HepG2 (cell line): ENCODE results near the gene PIWIL4. TPM values are rescaled to one million over a fixed set of nuclear protein-coding genes. Genes with fewer than 3 reads are reported as not detected.

ENCODE experiments used
- ATAC-seq: fragments of 200-7000 bp; cut with Tn5 transposase; 3 replicates; pipeline ENCODE4 v1.9.1; 2020; ENCODE audit warnings: mild to moderate bottlenecking, moderate library complexity
- BruUV-seq: library from RNA; stranded (reverse); fragments of 400-500 nt; replicated peaks from 2 replicates; lab custom pipeline; 2021; lab: Mats Ljungman, UMichigan
- CTCF ChIA-PET: fragments of 300-600 bp; formaldehyde crosslinking; extraction: SDS; loops from one replicate; lab custom pipeline; 2021; ENCODE audit warnings: low total read pairs, inconsistent platforms, low intra/inter-chr PET ratio; lab: Yijun Ruan, JAX
- POLR2A ChIA-PET: fragments of 350-600 bp; sonication (Branson Sonifier 250); formaldehyde crosslinking; loops from one replicate; lab custom pipeline; 2020; ENCODE audit warnings: antibody characterized with exemption, inconsistent platforms; lab: Yijun Ruan, JAX
- DNase-seq: peaks from one replicate; pipeline ENCODE4 v3.0.0-alpha.2; 2015; ENCODE audit warnings: low spot score
- FAIRE-seq: peaks from 3 replicates; lab custom pipeline; 2011; peaks lifted over from hg19 to GRCh38; lab: Jason Lieb, UNC
- H2AFZ ChIP-seq: one replicate; pipeline ENCODE4 v1.6.1; 2011; ENCODE audit warnings: low read length, inconsistent platforms
- H3K27ac ChIP-seq: fragments of 300-600 bp; 3 replicates; pipeline ENCODE4 v1.8.0; 2011; ENCODE audit warnings: mixed run types, mild to moderate bottlenecking, mixed read lengths, low read length, inconsistent platforms; ENCODE audit not compliant: insufficient read depth; ENCODE audit errors: extremely low read length
- H3K27me3 ChIP-seq, 2 experiments: fragments of 200-600 bp in 1 of 2; 2 replicates in 1 of 2; 3 replicates in 1 of 2; pipeline versions ENCODE4 v1.6.0 to v1.8.0; 2011; ENCODE audit warnings: low read length in 2 of 2, mild to moderate bottlenecking in 2 of 2, moderate library complexity in 2 of 2, inconsistent platforms in 1 of 2; ENCODE audit not compliant: insufficient read depth in 2 of 2, control insufficient read depth in 1 of 2
- H3K36me3 ChIP-seq, 2 experiments: fragments of 200-600 bp in 1 of 2; replicated peaks in 1 of 2; 2 replicates in 1 of 2; 3 replicates in 1 of 2; pipeline versions ENCODE4 v1.5.1 to v1.8.0; 2011; ENCODE audit warnings: low read length in 2 of 2, inconsistent platforms in 1 of 2; ENCODE audit not compliant: insufficient read depth in 2 of 2, control insufficient read depth in 1 of 2
- H3K4me1 ChIP-seq: 2 replicates; pipeline ENCODE4 v1.5.1; 2012; ENCODE audit warnings: low read length, inconsistent platforms; ENCODE audit not compliant: insufficient read depth
- H3K4me2 ChIP-seq: 2 replicates; pipeline ENCODE4 v1.6.0; 2011; ENCODE audit warnings: low read depth, low read length, inconsistent platforms
- H3K4me3 ChIP-seq, 3 experiments: fragments of 200-600 bp in 1 of 3; sonication (generic), shearing (Covaris generic) in 1 of 3; replicated peaks in 1 of 3; 2 replicates each; pipeline ENCODE4 v1.5.1; 2011 to 2016; ENCODE audit warnings: low read length in 3 of 3, inconsistent platforms in 2 of 3, low read depth in 2 of 3, mild to moderate bottlenecking in 2 of 3, control low read depth in 1 of 3, mixed read lengths in 1 of 3; ENCODE audit not compliant: insufficient read depth in 1 of 3
- H3K79me2 ChIP-seq: one replicate; pipeline ENCODE4 v1.6.1; 2011; ENCODE audit warnings: low read length, inconsistent platforms; ENCODE audit not compliant: insufficient read depth
- H3K9ac ChIP-seq: 2 replicates; pipeline ENCODE4 v1.6.0; 2011; ENCODE audit warnings: mild to moderate bottlenecking, low read depth, low read length, inconsistent platforms; ENCODE audit not compliant: insufficient read depth
- H3K9me3 ChIP-seq: 2 replicates; pipeline ENCODE4 v1.5.1; 2012; ENCODE audit warnings: mild to moderate bottlenecking, low read length
- H4K20me1 ChIP-seq: 2 replicates; pipeline ENCODE4 v1.6.0; 2011; ENCODE audit warnings: inconsistent platforms, mild to moderate bottlenecking, low read length, moderate library complexity; ENCODE audit not compliant: insufficient read depth
- ATF3 ChIP-seq: sonication (generic); formaldehyde crosslinking; IDR thresholded peaks from 2 replicates; pipeline ENCODE4 v1.4.0; 2020; ENCODE audit warnings: missing genetic modification reagents
- CEBPB ChIP-seq: IDR thresholded peaks from 2 replicates; pipeline ENCODE4 v1.6.1; 2011; ENCODE audit warnings: low read depth, low read length, improper control_type of control experiment, borderline replicate concordance
- CERS6 ChIP-seq: sonication (generic); formaldehyde crosslinking; IDR thresholded peaks from 2 replicates; pipeline ENCODE4 v1.5.0; 2020; ENCODE audit warnings: missing genetic modification reagents
- CHCHD3 ChIP-seq: sonication (generic); formaldehyde crosslinking; IDR thresholded peaks from 2 replicates; pipeline ENCODE4 v1.8.0; 2022; ENCODE audit warnings: mild to moderate bottlenecking, missing genetic modification reagents, moderate library complexity
- CTCF ChIP-seq: sonication (generic); formaldehyde crosslinking; IDR thresholded peaks from 2 replicates; pipeline ENCODE4 v1.5.0; 2020; ENCODE audit warnings: mild to moderate bottlenecking, missing genetic modification reagents, moderate library complexity
- FOSL2 ChIP-seq: sonication (generic); formaldehyde crosslinking; IDR thresholded peaks from 2 replicates; pipeline ENCODE4 v1.4.0; 2020; ENCODE audit warnings: missing genetic modification reagents
- MIXL1 ChIP-seq: IDR thresholded peaks from 2 replicates; pipeline ENCODE4 v1.6.1; 2016
- ONECUT2 ChIP-seq: sonication (generic); formaldehyde crosslinking; IDR thresholded peaks from 2 replicates; pipeline ENCODE4 v1.4.0; 2020; ENCODE audit warnings: missing genetic modification reagents
- PHF20 ChIP-seq: sonication (generic); formaldehyde crosslinking; IDR thresholded peaks from 2 replicates; pipeline ENCODE4 v1.5.0; 2020; ENCODE audit warnings: mild to moderate bottlenecking, missing genetic modification reagents
- RAD21 ChIP-seq: fragments of 450-650 bp; formaldehyde crosslinking; IDR thresholded peaks from 2 replicates; pipeline ENCODE4 v1.5.0; 2020; ENCODE audit warnings: mild to moderate bottlenecking
- RARA ChIP-seq: IDR thresholded peaks from 2 replicates; pipeline ENCODE4 v1.6.1; 2016; ENCODE audit warnings: missing genetic modification reagents, missing compliant biosample characterization
- REL ChIP-seq: sonication (generic); formaldehyde crosslinking; conservative IDR thresholded peaks from 2 replicates; pipeline ENCODE4 v1.8.0; 2022; ENCODE audit warnings: mild to moderate bottlenecking, missing genetic modification reagents, moderate library complexity
- SMC3 ChIP-seq: IDR thresholded peaks from 2 replicates; pipeline ENCODE4 v1.6.1; 2011; ENCODE audit warnings: low read length, improper control_type of control experiment
- STAG1 ChIP-seq: sonication (generic); formaldehyde crosslinking; IDR thresholded peaks from 2 replicates; pipeline ENCODE4 v1.4.0; 2020; ENCODE audit warnings: missing genetic modification reagents
- TCF12 ChIP-seq, 2 experiments: fragments of 450-650 bp in 1 of 2; sonication (generic) in 1 of 2; formaldehyde crosslinking in 1 of 2; IDR thresholded peaks; 2 replicates each; pipeline versions ENCODE4 v1.6.1 to v1.8.0; 2017 to 2022; ENCODE audit warnings: antibody characterized with exemption in 1 of 2, mild to moderate bottlenecking in 1 of 2, missing genetic modification reagents in 1 of 2, moderate library complexity in 1 of 2
- ZNF484 ChIP-seq: sonication (generic); formaldehyde crosslinking; IDR thresholded peaks from 2 replicates; pipeline ENCODE4 v1.5.1; 2020; ENCODE audit warnings: mild to moderate bottlenecking, low read depth, missing genetic modification reagents, borderline replicate concordance
- ZNF557 ChIP-seq: sonication (generic); formaldehyde crosslinking; IDR thresholded peaks from 2 replicates; pipeline ENCODE4 v1.4.0; 2020; ENCODE audit warnings: missing genetic modification reagents
- ZNF567 ChIP-seq: sonication (generic); formaldehyde crosslinking; IDR thresholded peaks from 2 replicates; pipeline ENCODE4 v1.8.1; 2023; ENCODE audit warnings: mild to moderate bottlenecking, missing genetic modification reagents, borderline replicate concordance
- ZNF841 ChIP-seq: sonication (generic); formaldehyde crosslinking; IDR thresholded peaks from 2 replicates; pipeline ENCODE4 v1.8.1; 2023; ENCODE audit warnings: missing genetic modification reagents, borderline replicate concordance
- WGBS: methylation state at CpG from one replicate; pipeline ENCODE4 v1.1.6; 2017; ENCODE audit warnings: low lambda C conversion rate; 5-methylcytosine and 5-hydroxymethylcytosine counted together
- in situ Hi-C: cut with HindIII; loops from 2 replicates; pipeline ENCODE4 v1.10.0; 2017; ENCODE audit warnings: low pct_unique_long_range_greater_than_20kb; ENCODE audit not compliant: extremely low pct_ligation_motif_present
- intact Hi-C: fragments of 100-400 bp; cut with micrococcal nuclease; formaldehyde crosslinking; loops from one replicate; pipeline ENCODE4 v1.10.0; 2022; ENCODE audit not compliant: unreplicated experiment
- polyA plus RNA-seq, 8 experiments: library from polyadenylated mRNA; depleted of rRNA in 3 of 8; stranded (reverse) in 7 of 8; unstranded in 1 of 8; fragments of >200 nt; fragmentation: Illumina TruSeq in 4 of 8; extraction: Trizol in 4 of 8; gene quantifications; 2 replicates each; pipeline versions ENCODE4 v1.2.1 to v1.2.3, GENCODE V29; 2011 to 2016; ENCODE audit warnings: low read depth in 4 of 8, missing spikeins in 1 of 8, mixed read lengths in 1 of 8; ENCODE audit not compliant: insufficient read depth in 1 of 8
- total RNA-seq, 5 experiments: library from RNA; depleted of rRNA; stranded (reverse); fragments of >200 nt; fragmentation: Illumina TruSeq; extraction: Trizol; gene quantifications; 2 replicates each; pipeline ENCODE4 v1.2.3, GENCODE V29; 2016; ENCODE audit warnings: low read depth in 1 of 5

The PIWIL4 gene
- total and polyA plus RNA-seq, 2 of the 13 experiments (the other 11 are each of a cell fraction or from before 2014, with no cell fraction given) = 0.08 TPM; not detected in 1

- TF ChIP-seq ZNF484 = no peak
- TF ChIP-seq ZNF567 (CRISPR knock-in tag) = no peak
- TF ChIP-seq PHF20 (CRISPR knock-in tag) = no peak
- TF ChIP-seq CERS6 (CRISPR knock-in tag) = no peak
- no peak for TF ChIP-seq ZNF841 (CRISPR knock-in tag)
- no peak for TF ChIP-seq ATF3
- TF ChIP-seq ONECUT2 (CRISPR knock-in tag) = no peak
- TF ChIP-seq REL (CRISPR knock-in tag) = no peak
- no peak for TF ChIP-seq RARA (CRISPR knock-in tag)
Observed at GRCh38 chr11:94613120-94613519, 46.0 kb downstream of the PIWIL4 start (continued).

- Histone ChIP-seq H3K9me3 (peaks cover 15% of the 10 kb centered on the region), H2AFZ (no peak overlapping the region), H3K27ac (no peak overlapping the region), H3K36me3 (no peaks in the 10 kb centered on the region), H4K20me1 (no peaks in the 10 kb centered on the region), H3K79me2 (no peaks in the 10 kb centered on the region), H3K4me3 (no peak overlapping the region), H3K9ac (no peak overlapping the region), H3K4me1 (no peaks in the 10 kb centered on the region), H3K4me2 (no peak overlapping the region), H3K27me3 (no peaks in the 10 kb centered on the region)
- intact Hi-C loops (loop anchor here (1.0 to 10.0 kb wide), 4 partner anchors 122 to 1142 kb away; no protein-coding TSS in a partner anchor), in situ Hi-C loops (loop anchor here (5.0 to 25.0 kb wide), 2 partner anchors 274 to 514 kb away; no protein-coding TSS in a partner anchor)
- ChIA-PET CTCF (interaction anchor here (2.6 kb wide), 1 partner anchor 274 kb away, joined by 19 read pairs; no protein-coding TSS in a partner anchor), POLR2A (no interaction called here)
- peak; percentile 97 for ATAC-seq
- 3% methylated on average over 6 of the region's 6 CpGs for WGBS
- peak; percentile 60 for FAIRE-seq
- BruUV-seq = no TSS peak
- DNase-seq = peak; percentile 74
- peak; percentile 69; the same call in 1 of the 2 replicates for TF ChIP-seq MIXL1 (CRISPR knock-in tag)
- no peak for TF ChIP-seq CHCHD3 (CRISPR knock-in tag)
- TF ChIP-seq FOSL2 (CRISPR knock-in tag) = 0 out of 2 replicates have a peak, but pooled peaks have one; percentile 6
- peak; percentile 78; the same call in 1 of the 2 replicates for TF ChIP-seq SMC3
- TF ChIP-seq TCF12 (IDR thresholded peaks at IDR 0.05) = no peak
- TF ChIP-seq TCF12 (CRISPR knock-in tag; IDR thresholded peaks at IDR 0.05) = no peak
- peak; percentile 90 for TF ChIP-seq STAG1 (CRISPR knock-in tag)
- no peak for TF ChIP-seq ZNF557
- TF ChIP-seq CEBPB = 0 out of 2 replicates have a peak, but pooled peaks have one; percentile 3
- peak; percentile 47 for TF ChIP-seq RAD21 (CRISPR knock-in tag)
- TF ChIP-seq CTCF (CRISPR knock-in tag) = peak; percentile 81
Observed at GRCh38 chr11:94623120-94623735, 56.1 kb downstream of the PIWIL4 start.
